Measurements from ENCODE around the gene SMOC2. TPM values are rescaled to one million over a fixed set of nuclear protein-coding genes. Genes with fewer than 3 reads are reported as not detected.

The SMOC2 gene
- total RNA-seq, 1 experiment from 2014 or later, result 0.42 TPM

DNA sequence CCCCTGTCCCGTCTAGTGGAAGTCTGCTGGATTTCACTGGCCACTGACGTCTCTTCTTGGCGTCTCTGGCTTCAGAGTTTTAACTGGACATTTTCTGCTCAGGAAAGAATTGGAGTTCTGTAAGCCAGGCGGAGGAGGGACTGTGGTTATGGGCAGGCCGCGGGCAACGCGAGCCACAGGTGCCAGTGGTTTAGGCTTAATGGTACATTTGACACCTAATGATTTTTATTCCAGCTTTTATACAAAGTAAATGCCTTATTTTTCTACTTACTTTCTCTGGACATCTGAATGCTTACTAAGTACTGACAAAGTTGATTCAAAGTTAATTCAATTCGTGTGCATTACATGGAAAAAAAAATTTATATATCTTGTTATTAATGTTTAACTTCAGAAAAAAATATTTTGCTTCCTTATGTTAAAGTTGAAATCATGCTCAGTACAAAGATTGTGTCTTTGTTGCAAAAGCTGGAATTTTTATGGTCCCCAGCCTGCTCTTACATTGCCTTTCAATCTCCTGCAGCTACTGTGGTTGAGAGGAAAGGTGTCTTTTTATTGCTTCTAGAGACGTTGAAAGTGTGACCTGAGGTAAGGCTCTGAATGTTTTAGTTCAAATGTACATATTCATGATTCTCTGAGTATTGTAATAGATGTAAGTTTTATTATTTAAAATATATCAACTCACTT, 231.0 kb downstream of the SMOC2 start:
- Histone ChIP-seq H3K27ac (ENCODE audit: low read depth, low read length) (no peak overlapping the region), H3K4me2 (ENCODE audit: low read length) (no peak overlapping the region), H3K79me2 (ENCODE audit: insufficient read depth, low read length) (no peaks in the 10 kb centered on the region), H3K9me2 (ENCODE audit: insufficient read depth) (no peaks in the 10 kb centered on the region), H3K36me3 (ENCODE audit: control insufficient read depth in 1 of 2, insufficient read depth in 2 of 2, low read length in 2 of 2) (no peaks in the 10 kb centered on the region), H3K4me1 (ENCODE audit: control insufficient read depth in 1 of 2, insufficient read depth in 2 of 2, low read length in 2 of 2) (peaks cover 4 to 10% of the 10 kb centered on the region in 2 experiments; a peak in 3 of 4 replicates), H3K9me3 (ENCODE audit: control insufficient read depth in 1 of 2, insufficient read depth in 1 of 2, low read depth in 1 of 2, low read length in 2 of 2) (no peaks in the 10 kb centered on the region), H4K20me1 (ENCODE audit: insufficient read depth) (no peaks in the 10 kb centered on the region), H3K4me3 (replicated peaks in 1 of 2; ENCODE audit: low read depth in 1 of 2, low read length in 2 of 2) (no peak overlapping the region), H2AFZ (ENCODE audit: low read depth, low read length, poor library complexity, severe bottlenecking) (no peak overlapping the region), H3K27me3 (ENCODE audit: insufficient read depth, low read length) (no peaks in the 10 kb centered on the region), H3K9ac (ENCODE audit: low read length) (no peak overlapping the region)
- DNase-seq (ENCODE audit: low read depth, low spot score), result no peak
- intact Hi-C loops (cut with micrococcal nuclease), result no loop called here
- BruUV-seq (replicated peaks), result no TSS peak
- ChIA-PET CTCF (no interaction called here), RAD21 (ENCODE audit: low non-redundant PET in 1 of 2, low total read pairs in 2 of 2, uncharacterized antibody in 2 of 2, unreplicated experiment in 2 of 2) (no interaction called here), POLR2A (no interaction called here)
- ATAC-seq, result no peak
- TF ChIP-seq, protein P1, sequence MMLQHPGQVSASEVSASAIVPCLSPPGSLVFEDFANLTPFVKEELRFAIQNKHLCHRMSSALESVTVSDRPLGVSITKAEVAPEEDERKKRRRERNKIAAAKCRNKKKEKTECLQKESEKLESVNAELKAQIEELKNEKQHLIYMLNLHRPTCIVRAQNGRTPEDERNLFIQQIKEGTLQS (IDR thresholded peaks at IDR 0.05), result no peak
- TF ChIP-seq SRF (IDR thresholded peaks at IDR 0.05; ENCODE audit: low read depth) (no peak), POLR2AphosphoS5 (IDR thresholded peaks at IDR 0.05; ENCODE audit: low read depth, low read length) (no peak), EZH2phosphoT487 (IDR thresholded peaks at IDR 0.05; ENCODE audit: borderline replicate concordance) (no peak), SIN3A (IDR thresholded peaks at IDR 0.05; ENCODE audit: low read depth) (no peak), ZNF274 (IDR thresholded peaks at IDR 0.05; ENCODE audit: low read depth, low read length) (no peak), CEBPB (IDR thresholded peaks at IDR 0.05; ENCODE audit: low read depth) (no peak), ELF1 (IDR thresholded peaks at IDR 0.05; ENCODE audit: borderline replicate concordance, low read depth) (no peak)
- TF ChIP-seq, protein P2, sequence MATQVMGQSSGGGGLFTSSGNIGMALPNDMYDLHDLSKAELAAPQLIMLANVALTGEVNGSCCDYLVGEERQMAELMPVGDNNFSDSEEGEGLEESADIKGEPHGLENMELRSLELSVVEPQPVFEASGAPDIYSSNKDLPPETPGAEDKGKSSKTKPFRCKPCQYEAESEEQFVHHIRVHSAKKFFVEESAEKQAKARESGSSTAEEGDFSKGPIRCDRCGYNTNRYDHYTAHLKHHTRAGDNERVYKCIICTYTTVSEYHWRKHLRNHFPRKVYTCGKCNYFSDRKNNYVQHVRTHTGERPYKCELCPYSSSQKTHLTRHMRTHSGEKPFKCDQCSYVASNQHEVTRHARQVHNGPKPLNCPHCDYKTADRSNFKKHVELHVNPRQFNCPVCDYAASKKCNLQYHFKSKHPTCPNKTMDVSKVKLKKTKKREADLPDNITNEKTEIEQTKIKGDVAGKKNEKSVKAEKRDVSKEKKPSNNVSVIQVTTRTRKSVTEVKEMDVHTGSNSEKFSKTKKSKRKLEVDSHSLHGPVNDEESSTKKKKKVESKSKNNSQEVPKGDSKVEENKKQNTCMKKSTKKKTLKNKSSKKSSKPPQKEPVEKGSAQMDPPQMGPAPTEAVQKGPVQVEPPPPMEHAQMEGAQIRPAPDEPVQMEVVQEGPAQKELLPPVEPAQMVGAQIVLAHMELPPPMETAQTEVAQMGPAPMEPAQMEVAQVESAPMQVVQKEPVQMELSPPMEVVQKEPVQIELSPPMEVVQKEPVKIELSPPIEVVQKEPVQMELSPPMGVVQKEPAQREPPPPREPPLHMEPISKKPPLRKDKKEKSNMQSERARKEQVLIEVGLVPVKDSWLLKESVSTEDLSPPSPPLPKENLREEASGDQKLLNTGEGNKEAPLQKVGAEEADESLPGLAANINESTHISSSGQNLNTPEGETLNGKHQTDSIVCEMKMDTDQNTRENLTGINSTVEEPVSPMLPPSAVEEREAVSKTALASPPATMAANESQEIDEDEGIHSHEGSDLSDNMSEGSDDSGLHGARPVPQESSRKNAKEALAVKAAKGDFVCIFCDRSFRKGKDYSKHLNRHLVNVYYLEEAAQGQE (IDR thresholded peaks at IDR 0.05; ENCODE audit: low read depth), result no peak
- TF ChIP-seq, protein P3, sequence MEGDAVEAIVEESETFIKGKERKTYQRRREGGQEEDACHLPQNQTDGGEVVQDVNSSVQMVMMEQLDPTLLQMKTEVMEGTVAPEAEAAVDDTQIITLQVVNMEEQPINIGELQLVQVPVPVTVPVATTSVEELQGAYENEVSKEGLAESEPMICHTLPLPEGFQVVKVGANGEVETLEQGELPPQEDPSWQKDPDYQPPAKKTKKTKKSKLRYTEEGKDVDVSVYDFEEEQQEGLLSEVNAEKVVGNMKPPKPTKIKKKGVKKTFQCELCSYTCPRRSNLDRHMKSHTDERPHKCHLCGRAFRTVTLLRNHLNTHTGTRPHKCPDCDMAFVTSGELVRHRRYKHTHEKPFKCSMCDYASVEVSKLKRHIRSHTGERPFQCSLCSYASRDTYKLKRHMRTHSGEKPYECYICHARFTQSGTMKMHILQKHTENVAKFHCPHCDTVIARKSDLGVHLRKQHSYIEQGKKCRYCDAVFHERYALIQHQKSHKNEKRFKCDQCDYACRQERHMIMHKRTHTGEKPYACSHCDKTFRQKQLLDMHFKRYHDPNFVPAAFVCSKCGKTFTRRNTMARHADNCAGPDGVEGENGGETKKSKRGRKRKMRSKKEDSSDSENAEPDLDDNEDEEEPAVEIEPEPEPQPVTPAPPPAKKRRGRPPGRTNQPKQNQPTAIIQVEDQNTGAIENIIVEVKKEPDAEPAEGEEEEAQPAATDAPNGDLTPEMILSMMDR (IDR thresholded peaks at IDR 0.05 in 2 of 3, conservative IDR thresholded peaks at IDR 0.05 in 1 of 3; ENCODE audit: borderline replicate concordance in 1 of 3, insufficient read depth in 1 of 3, low read depth in 2 of 3, low read length in 2 of 3), result no peak
- TF ChIP-seq, protein P4, sequence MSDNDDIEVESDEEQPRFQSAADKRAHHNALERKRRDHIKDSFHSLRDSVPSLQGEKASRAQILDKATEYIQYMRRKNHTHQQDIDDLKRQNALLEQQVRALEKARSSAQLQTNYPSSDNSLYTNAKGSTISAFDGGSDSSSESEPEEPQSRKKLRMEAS (IDR thresholded peaks at IDR 0.05), result no peak
